ENCODE data around the gene HNRNPUL2.

DNA sequence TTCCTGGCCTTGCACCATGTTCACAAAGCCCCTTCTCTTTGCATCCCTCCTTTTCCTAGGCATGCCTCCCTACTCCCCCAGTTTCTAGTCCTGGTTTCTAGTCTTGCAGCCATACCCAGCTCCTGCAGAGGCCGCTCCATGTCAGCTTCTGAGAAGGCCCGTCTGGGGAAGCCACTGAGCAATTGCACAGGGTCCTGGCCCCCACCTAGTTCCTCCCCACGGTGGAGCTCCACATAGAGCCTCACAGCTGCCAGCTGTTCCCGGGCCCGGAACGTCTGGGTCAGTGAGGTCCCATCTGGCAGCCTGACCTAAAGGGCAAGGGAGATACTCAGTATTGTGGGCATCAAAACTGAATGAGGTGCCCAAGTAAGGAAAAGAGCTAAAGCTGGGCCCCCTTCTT, 50.6 kb downstream of the HNRNPUL2 start:
- TF ChIP-seq, protein P1, sequence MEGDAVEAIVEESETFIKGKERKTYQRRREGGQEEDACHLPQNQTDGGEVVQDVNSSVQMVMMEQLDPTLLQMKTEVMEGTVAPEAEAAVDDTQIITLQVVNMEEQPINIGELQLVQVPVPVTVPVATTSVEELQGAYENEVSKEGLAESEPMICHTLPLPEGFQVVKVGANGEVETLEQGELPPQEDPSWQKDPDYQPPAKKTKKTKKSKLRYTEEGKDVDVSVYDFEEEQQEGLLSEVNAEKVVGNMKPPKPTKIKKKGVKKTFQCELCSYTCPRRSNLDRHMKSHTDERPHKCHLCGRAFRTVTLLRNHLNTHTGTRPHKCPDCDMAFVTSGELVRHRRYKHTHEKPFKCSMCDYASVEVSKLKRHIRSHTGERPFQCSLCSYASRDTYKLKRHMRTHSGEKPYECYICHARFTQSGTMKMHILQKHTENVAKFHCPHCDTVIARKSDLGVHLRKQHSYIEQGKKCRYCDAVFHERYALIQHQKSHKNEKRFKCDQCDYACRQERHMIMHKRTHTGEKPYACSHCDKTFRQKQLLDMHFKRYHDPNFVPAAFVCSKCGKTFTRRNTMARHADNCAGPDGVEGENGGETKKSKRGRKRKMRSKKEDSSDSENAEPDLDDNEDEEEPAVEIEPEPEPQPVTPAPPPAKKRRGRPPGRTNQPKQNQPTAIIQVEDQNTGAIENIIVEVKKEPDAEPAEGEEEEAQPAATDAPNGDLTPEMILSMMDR (IDR thresholded peaks at IDR 0.05) = no peak
- no peak for TF ChIP-seq POLR2AphosphoS5 (IDR thresholded peaks at IDR 0.05)
- TF ChIP-seq EP300 (IDR thresholded peaks at IDR 0.05) = no peak

Measured in gastroesophageal sphincter (tissue), 3 donors.